Activated T-helper 2 cell treated with anti-CD3 and anti-CD28 coated beads, Interferon-gamma antibody, Interleukin-2, Interleukin-4, amounts not matched to agents 10 μg/mL and 5 μg/mL and 100 μg/mL, durations not matched to agents 14 hours and 24 hours and 36 hours (primary cell): ENCODE results near the gene TUBB1. TPM values are rescaled to one million over a fixed set of nuclear protein-coding genes. Genes with fewer than 3 reads are reported as not detected.

Source experiments
- DNase-seq: peaks from one replicate; pipeline ENCODE4 v3.0.0; 2021; ENCODE audit warnings: low spot score
- H3K27ac Mint-ChIP-seq: one replicate; pipeline ENCODE4 v1.8.0; 2021; ENCODE audit warnings: mixed read lengths
- H3K27me3 Mint-ChIP-seq: one replicate; pipeline ENCODE4 v1.8.0; 2021; ENCODE audit warnings: low read depth, mixed read lengths
- H3K36me3 Mint-ChIP-seq: one replicate; pipeline ENCODE4 v1.8.0; 2021; ENCODE audit warnings: low read depth, mixed read lengths
- H3K4me1 Mint-ChIP-seq: one replicate; pipeline ENCODE4 v1.8.0; 2021; ENCODE audit warnings: low read depth, mixed read lengths
- H3K4me3 Mint-ChIP-seq: one replicate; pipeline ENCODE4 v1.8.0; 2021; ENCODE audit warnings: low read depth, mild to moderate bottlenecking, moderate library complexity, mixed read lengths
- H3K9me3 Mint-ChIP-seq: one replicate; pipeline ENCODE4 v1.8.0; 2021; ENCODE audit warnings: mixed read lengths
- intact Hi-C: fragments of 100-400 bp; cut with micrococcal nuclease; formaldehyde crosslinking; loops from one replicate; pipeline ENCODE4 v1.15.1; 2023
- total RNA-seq: library from RNA; stranded (reverse); gene quantifications from 2 replicates; pipeline ENCODE4 v1.2.3, GENCODE V29; 2022

The TUBB1 gene
- total RNA-seq, 1 donor from 2014 or later, result not detected

GRCh38 chr20:59075934-59076508, 56.8 kb downstream of the TUBB1 start:
- DNase-seq, result no peak

More at GRCh38 chr20:59075934-59076508, 56.8 kb downstream of the TUBB1 start:
- intact Hi-C loops, result no loop called here
- Mint-ChIP-seq H3K27me3 (peaks cover 20% of the 10 kb centered on the region), H3K9me3 (no peaks in the 10 kb centered on the region), H3K4me1 (peaks cover 26% of the 10 kb centered on the region), H3K27ac (no peak overlapping the region), H3K4me3 (no peak overlapping the region), H3K36me3 (no peaks in the 10 kb centered on the region)

Other genes with a start within 250 kb of the TUBB1 start
- gene GNAS-AS1, start 168.5 kb upstream of the TUBB1 start, total RNA-seq, result 1.7 and 1.9 TPM in 2 replicates
- 598 and 599 TPM in 2 replicates for gene GNAS, start 166.7 kb upstream of the TUBB1 start, total RNA-seq
- gene NELFCD, start 38.2 kb upstream of the TUBB1 start, total RNA-seq, result 111 and 113 TPM in 2 replicates
- 62.0 and 66.1 TPM in 2 replicates for gene CTSZ, start 12.2 kb upstream of the TUBB1 start, total RNA-seq
- 61.2 and 66.9 TPM in 2 replicates for gene ATP5F1E, start 12.9 kb downstream of the TUBB1 start, total RNA-seq
- 106 and 112 TPM in 2 replicates for gene PRELID3B, start 23.4 kb downstream of the TUBB1 start, total RNA-seq
- 3.0 and 3.3 TPM in 2 replicates for gene ZNF831, start 144.4 kb downstream of the TUBB1 start, total RNA-seq